ENCODE measurements around the gene PTOV1. TPM values are rescaled to one million over a fixed set of nuclear protein-coding genes. Genes with fewer than 3 reads are reported as not detected.

Gene PTOV1
- total RNA-seq, 2 experiments from 2014 or later: 105 to 124 TPM

DNA sequence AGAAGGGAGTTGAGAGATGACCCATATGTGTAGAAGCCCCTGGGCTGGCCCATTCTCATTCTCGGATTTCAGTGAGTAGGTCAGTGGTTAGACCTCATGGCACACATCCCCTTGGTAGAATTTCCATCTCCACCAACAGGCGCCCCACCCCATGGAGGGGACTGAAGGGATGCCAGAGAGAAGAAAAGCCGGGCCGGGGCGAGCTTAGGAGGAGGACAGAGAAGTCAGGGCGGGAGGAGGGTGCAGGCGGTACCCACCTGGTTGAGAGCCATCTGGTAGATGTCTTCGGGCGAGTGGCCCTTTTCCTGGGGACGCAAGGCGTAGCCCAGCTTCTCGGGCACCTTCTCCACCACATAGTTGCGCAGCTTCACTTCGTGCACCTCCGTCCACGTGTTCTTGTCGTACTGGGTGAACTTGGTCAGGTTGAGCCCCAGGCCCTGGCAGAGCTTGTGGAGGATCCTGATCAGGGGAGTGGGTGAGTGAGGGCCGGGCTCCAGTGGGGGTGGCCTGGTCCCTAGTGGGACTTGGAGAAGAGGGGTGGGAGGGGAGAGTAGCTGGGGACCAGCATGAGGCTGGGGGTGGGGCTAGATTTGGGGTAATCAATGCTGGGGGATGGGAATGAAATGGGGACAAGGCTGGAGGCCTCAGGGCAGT is 43.2 kb downstream of the PTOV1 start:
- Histone ChIP-seq H3K27ac (ENCODE audit: low read depth, low read length, poor library complexity, severe bottlenecking) (no peak overlapping the region), H3K9me3 (ENCODE audit: low read length) (no peaks in the 10 kb centered on the region), H3K4me2 (ENCODE audit: low read length) (no peak overlapping the region), H3K79me2 (ENCODE audit: insufficient read depth, low read depth, low read length) (no peaks in the 10 kb centered on the region), H3K9me2 (ENCODE audit: insufficient read depth, low read length) (no peaks in the 10 kb centered on the region), H2AFZ (ENCODE audit: low read length) (no peak overlapping the region), H4K20me1 (ENCODE audit: insufficient read depth, low read length) (no peaks in the 10 kb centered on the region), H3K4me3 (ENCODE audit: low read depth, low read length, poor library complexity, severe bottlenecking) (no peak overlapping the region), H3K4me1 (ENCODE audit: insufficient read depth, low read length, poor library complexity, severe bottlenecking) (peaks cover 40% of the 10 kb centered on the region), H3K36me3 (ENCODE audit: insufficient read depth, low read length) (no peaks in the 10 kb centered on the region)
- BruUV-seq (replicated peaks): no TSS peak
- ChIA-PET CTCF (ENCODE audit: unreplicated experiment) (no interaction called here), POLR2A (no interaction called here)
- TF ChIP-seq, protein P1, sequence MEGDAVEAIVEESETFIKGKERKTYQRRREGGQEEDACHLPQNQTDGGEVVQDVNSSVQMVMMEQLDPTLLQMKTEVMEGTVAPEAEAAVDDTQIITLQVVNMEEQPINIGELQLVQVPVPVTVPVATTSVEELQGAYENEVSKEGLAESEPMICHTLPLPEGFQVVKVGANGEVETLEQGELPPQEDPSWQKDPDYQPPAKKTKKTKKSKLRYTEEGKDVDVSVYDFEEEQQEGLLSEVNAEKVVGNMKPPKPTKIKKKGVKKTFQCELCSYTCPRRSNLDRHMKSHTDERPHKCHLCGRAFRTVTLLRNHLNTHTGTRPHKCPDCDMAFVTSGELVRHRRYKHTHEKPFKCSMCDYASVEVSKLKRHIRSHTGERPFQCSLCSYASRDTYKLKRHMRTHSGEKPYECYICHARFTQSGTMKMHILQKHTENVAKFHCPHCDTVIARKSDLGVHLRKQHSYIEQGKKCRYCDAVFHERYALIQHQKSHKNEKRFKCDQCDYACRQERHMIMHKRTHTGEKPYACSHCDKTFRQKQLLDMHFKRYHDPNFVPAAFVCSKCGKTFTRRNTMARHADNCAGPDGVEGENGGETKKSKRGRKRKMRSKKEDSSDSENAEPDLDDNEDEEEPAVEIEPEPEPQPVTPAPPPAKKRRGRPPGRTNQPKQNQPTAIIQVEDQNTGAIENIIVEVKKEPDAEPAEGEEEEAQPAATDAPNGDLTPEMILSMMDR (conservative IDR thresholded peaks at IDR 0.05; ENCODE audit: low read length): no peak
- no peak for TF ChIP-seq EZH2phosphoT487 (IDR thresholded peaks at IDR 0.05; ENCODE audit: borderline replicate concordance, low read depth, low read length)
- no peak for DNase-seq (ENCODE audit: low spot score)
- intact Hi-C loops (cut with micrococcal nuclease; ENCODE audit: unreplicated experiment): no loop called here

DNA sequence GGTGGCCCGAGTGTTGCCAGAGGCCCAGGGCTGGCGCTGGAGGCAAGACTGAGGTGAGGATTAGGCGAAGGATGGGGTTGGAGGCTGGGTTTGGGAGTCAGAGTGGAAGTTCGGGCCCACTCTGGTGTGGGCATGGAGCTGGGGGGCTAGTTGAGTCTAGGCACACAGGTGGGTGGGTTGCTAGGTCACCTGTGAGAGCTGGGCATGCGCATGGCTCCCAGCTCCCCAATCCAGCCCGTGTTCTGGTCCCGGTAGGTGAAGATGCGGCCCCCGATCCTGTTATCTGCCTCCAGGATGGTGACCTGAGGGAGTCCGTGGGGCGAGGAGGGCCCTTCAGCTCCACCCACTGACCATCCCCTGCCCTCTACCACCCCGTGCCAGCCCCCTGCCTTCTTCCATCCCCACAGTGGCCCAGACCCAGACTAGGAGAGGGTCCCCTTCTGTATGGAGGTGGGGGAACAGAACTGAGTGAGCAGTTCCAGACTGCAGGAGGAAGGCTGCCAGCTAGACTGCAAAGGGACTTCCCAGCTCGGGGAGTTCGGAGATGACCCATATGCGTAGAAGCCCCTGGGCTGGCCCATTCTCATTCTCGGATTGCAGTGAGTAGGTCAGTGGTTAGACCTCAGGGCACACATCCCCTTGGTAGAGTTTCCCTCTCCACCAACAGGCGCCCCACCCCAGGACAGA is 44.1 kb downstream of the PTOV1 start:
- DNase-seq (ENCODE audit: low spot score): no peak
- TF ChIP-seq, protein P1 (conservative IDR thresholded peaks at IDR 0.05; ENCODE audit: low read length): no peak
- TF ChIP-seq EZH2phosphoT487 (IDR thresholded peaks at IDR 0.05; ENCODE audit: borderline replicate concordance, low read depth, low read length): no peak
- no peaks in the 10 kb centered on the region for H3K36me3 ChIP-seq (ENCODE audit: insufficient read depth, low read length)
- POLR2A ChIA-PET: interaction anchor here (0.6 kb wide), 1 partner anchor 18 kb away, joined by 3 read pairs; the partner anchor contains the start of gene AKT1S1
- intact Hi-C loops (cut with micrococcal nuclease; ENCODE audit: unreplicated experiment): no loop called here
- peaks cover 43% of the 10 kb centered on the region for H3K4me1 ChIP-seq (ENCODE audit: insufficient read depth, low read length, poor library complexity, severe bottlenecking)
- no peak overlapping the region for H3K4me3 ChIP-seq (ENCODE audit: low read depth, low read length, poor library complexity, severe bottlenecking)
- CTCF ChIA-PET (ENCODE audit: unreplicated experiment): no interaction called here
- no peak overlapping the region for H2AFZ ChIP-seq (ENCODE audit: low read length)
- no peaks in the 10 kb centered on the region for H3K79me2 ChIP-seq (ENCODE audit: insufficient read depth, low read depth, low read length)
- no peak overlapping the region for H3K27ac ChIP-seq (ENCODE audit: low read depth, low read length, poor library complexity, severe bottlenecking)
- H3K9me3 ChIP-seq (ENCODE audit: low read length): no peaks in the 10 kb centered on the region
- no peaks in the 10 kb centered on the region for H3K9me2 ChIP-seq (ENCODE audit: insufficient read depth, low read length)
- no TSS peak for BruUV-seq (replicated peaks)
- no peaks in the 10 kb centered on the region for H4K20me1 ChIP-seq (ENCODE audit: insufficient read depth, low read length)
- no peak overlapping the region for H3K4me2 ChIP-seq (ENCODE audit: low read length)
